Measurements from ENCODE around the gene PITPNM3. TPM values are rescaled to one million over a fixed set of nuclear protein-coding genes. Genes with fewer than 3 reads are reported as not detected.

The PITPNM3 gene
- total RNA-seq, 2 experiments from 2014 or later, result 0.49 to 0.72 TPM

- Mint-ChIP-seq H3K9me3 (no peaks in the 10 kb centered on the region), H3K27me3 (peaks cover 14% of the 10 kb centered on the region), H3K4me1 (peaks cover 10% of the 10 kb centered on the region), H3K36me3 (no peaks in the 10 kb centered on the region), H3K4me3 (peak overlapping the region; percentile 29), H3K27ac (peak overlapping the region; percentile 38)
- DNase-seq, result peak; percentile 12
Observed at GRCh38 chr17:6548578-6549330, 7.6 kb downstream of the PITPNM3 start.

GRCh38 chr17:6548034-6548433, 8.3 kb downstream of the PITPNM3 start:
- H3K9me3 Mint-ChIP-seq, result no peaks in the 10 kb centered on the region
- no peak overlapping the region for H3K27ac Mint-ChIP-seq
- H3K36me3 Mint-ChIP-seq, result no peaks in the 10 kb centered on the region
- H3K27me3 Mint-ChIP-seq, result peaks cover 8% of the 10 kb centered on the region
- peaks cover 10% of the 10 kb centered on the region for H3K4me1 Mint-ChIP-seq
- no peak for DNase-seq
- H3K4me3 Mint-ChIP-seq, result peak overlapping the region; percentile 29

- H3K4me1 Mint-ChIP-seq, result peaks cover 10% of the 10 kb centered on the region
- no peaks in the 10 kb centered on the region for H3K36me3 Mint-ChIP-seq
- H3K27ac Mint-ChIP-seq, result no peak overlapping the region
- no peaks in the 10 kb centered on the region for H3K9me3 Mint-ChIP-seq
- no peak for DNase-seq
- H3K27me3 Mint-ChIP-seq, result peaks cover 8% of the 10 kb centered on the region
- H3K4me3 Mint-ChIP-seq, result no peak overlapping the region
Observed at GRCh38 chr17:6547336-6547735, 9.0 kb downstream of the PITPNM3 start.

GRCh38 chr17:6546069-6546718, 10.2 kb downstream of the PITPNM3 start:
- peaks cover 10% of the 10 kb centered on the region for H3K4me1 Mint-ChIP-seq
- no peaks in the 10 kb centered on the region for H3K9me3 Mint-ChIP-seq
- H3K27ac Mint-ChIP-seq, result no peak overlapping the region
- H3K27me3 Mint-ChIP-seq, result peaks cover 8% of the 10 kb centered on the region
- H3K36me3 Mint-ChIP-seq, result no peaks in the 10 kb centered on the region
- no peak for DNase-seq
- no peak overlapping the region for H3K4me3 Mint-ChIP-seq

- peaks cover 10% of the 10 kb centered on the region for H3K4me1 Mint-ChIP-seq
- DNase-seq, result no peak
- H3K36me3 Mint-ChIP-seq, result no peaks in the 10 kb centered on the region
- H3K27ac Mint-ChIP-seq, result no peak overlapping the region
- peaks cover 8% of the 10 kb centered on the region for H3K27me3 Mint-ChIP-seq
- no peaks in the 10 kb centered on the region for H3K9me3 Mint-ChIP-seq
- H3K4me3 Mint-ChIP-seq, result no peak overlapping the region
Observed at GRCh38 chr17:6545291-6545690, 11.1 kb downstream of the PITPNM3 start.

- Mint-ChIP-seq H3K4me1 (peaks cover 9% of the 10 kb centered on the region), H3K9me3 (peaks cover 2% of the 10 kb centered on the region), H3K27me3 (peaks cover 8% of the 10 kb centered on the region), H3K36me3 (no peaks in the 10 kb centered on the region), H3K27ac (no peak overlapping the region), H3K4me3 (no peak overlapping the region)
- no peak for DNase-seq
Observed at GRCh38 chr17:6544011-6544370, 12.4 kb downstream of the PITPNM3 start.

- no peaks in the 10 kb centered on the region for H3K36me3 Mint-ChIP-seq
- H3K9me3 Mint-ChIP-seq, result peaks cover 3% of the 10 kb centered on the region
- no peak overlapping the region for H3K27ac Mint-ChIP-seq
- DNase-seq, result no peak
- H3K27me3 Mint-ChIP-seq, result peaks cover 5% of the 10 kb centered on the region
- H3K4me3 Mint-ChIP-seq, result no peak overlapping the region
- peaks cover 3% of the 10 kb centered on the region for H3K4me1 Mint-ChIP-seq
Observed at GRCh38 chr17:6543079-6544010, 13.0 kb downstream of the PITPNM3 start.

- H3K27me3 Mint-ChIP-seq, result peaks cover 3% of the 10 kb centered on the region
- no peaks in the 10 kb centered on the region for H3K36me3 Mint-ChIP-seq
- H3K4me3 Mint-ChIP-seq, result no peak overlapping the region
- H3K4me1 Mint-ChIP-seq, result no peaks in the 10 kb centered on the region
- no peak overlapping the region for H3K27ac Mint-ChIP-seq
- peaks cover 3% of the 10 kb centered on the region for H3K9me3 Mint-ChIP-seq
- DNase-seq, result no peak
Observed at GRCh38 chr17:6542577-6542976, 13.8 kb downstream of the PITPNM3 start.

- peaks cover 3% of the 10 kb centered on the region for H3K9me3 Mint-ChIP-seq
- DNase-seq, result no peak
- H3K27ac Mint-ChIP-seq, result no peak overlapping the region
- H3K4me3 Mint-ChIP-seq, result no peak overlapping the region
- H3K27me3 Mint-ChIP-seq, result peaks cover under 1% of the 10 kb centered on the region
- H3K36me3 Mint-ChIP-seq, result no peaks in the 10 kb centered on the region
- H3K4me1 Mint-ChIP-seq, result no peaks in the 10 kb centered on the region
Observed at GRCh38 chr17:6541886-6542285, 14.5 kb downstream of the PITPNM3 start.

- Mint-ChIP-seq H3K27ac (no peak overlapping the region), H3K36me3 (no peaks in the 10 kb centered on the region), H3K9me3 (peaks cover 3% of the 10 kb centered on the region), H3K4me1 (no peaks in the 10 kb centered on the region), H3K4me3 (no peak overlapping the region), H3K27me3 (no peaks in the 10 kb centered on the region)
- DNase-seq, result no peak
Observed at GRCh38 chr17:6539871-6540270, 16.5 kb downstream of the PITPNM3 start.

- no peak for DNase-seq
- Mint-ChIP-seq H3K4me1 (no peaks in the 10 kb centered on the region), H3K27me3 (no peaks in the 10 kb centered on the region), H3K9me3 (peaks cover 3% of the 10 kb centered on the region), H3K36me3 (no peaks in the 10 kb centered on the region), H3K4me3 (no peak overlapping the region), H3K27ac (no peak overlapping the region)
Observed at GRCh38 chr17:6536566-6537065, 19.7 kb downstream of the PITPNM3 start.

GRCh38 chr17:6536053-6536452, 20.3 kb downstream of the PITPNM3 start:
- H3K9me3 Mint-ChIP-seq, result peaks cover 3% of the 10 kb centered on the region
- no peaks in the 10 kb centered on the region for H3K27me3 Mint-ChIP-seq
- H3K27ac Mint-ChIP-seq, result no peak overlapping the region
- DNase-seq, result no peak
- H3K4me3 Mint-ChIP-seq, result no peak overlapping the region
- no peaks in the 10 kb centered on the region for H3K36me3 Mint-ChIP-seq
- H3K4me1 Mint-ChIP-seq, result no peaks in the 10 kb centered on the region

- no peak overlapping the region for H3K27ac Mint-ChIP-seq
- no peaks in the 10 kb centered on the region for H3K27me3 Mint-ChIP-seq
- no peak for DNase-seq
- no peaks in the 10 kb centered on the region for H3K4me1 Mint-ChIP-seq
- no peaks in the 10 kb centered on the region for H3K36me3 Mint-ChIP-seq
- H3K4me3 Mint-ChIP-seq, result no peak overlapping the region
- peaks cover 3% of the 10 kb centered on the region for H3K9me3 Mint-ChIP-seq
Observed at GRCh38 chr17:6534846-6535514, 21.4 kb downstream of the PITPNM3 start.

- H3K27ac Mint-ChIP-seq, result no peak overlapping the region
- H3K4me3 Mint-ChIP-seq, result no peak overlapping the region
- no peak for DNase-seq
- no peaks in the 10 kb centered on the region for H3K36me3 Mint-ChIP-seq
- H3K4me1 Mint-ChIP-seq, result no peaks in the 10 kb centered on the region
- H3K9me3 Mint-ChIP-seq, result no peaks in the 10 kb centered on the region
- H3K27me3 Mint-ChIP-seq, result no peaks in the 10 kb centered on the region
Observed at GRCh38 chr17:6532441-6532885, 23.9 kb downstream of the PITPNM3 start.
